ENCODE measurements around the gene HACL1.
"Not testable (repeated sequence)": the region's sequence is repeated elsewhere in the genome, so short reads cannot be mapped to it uniquely, and the experiment has no call there.

The HACL1 gene

DNA sequence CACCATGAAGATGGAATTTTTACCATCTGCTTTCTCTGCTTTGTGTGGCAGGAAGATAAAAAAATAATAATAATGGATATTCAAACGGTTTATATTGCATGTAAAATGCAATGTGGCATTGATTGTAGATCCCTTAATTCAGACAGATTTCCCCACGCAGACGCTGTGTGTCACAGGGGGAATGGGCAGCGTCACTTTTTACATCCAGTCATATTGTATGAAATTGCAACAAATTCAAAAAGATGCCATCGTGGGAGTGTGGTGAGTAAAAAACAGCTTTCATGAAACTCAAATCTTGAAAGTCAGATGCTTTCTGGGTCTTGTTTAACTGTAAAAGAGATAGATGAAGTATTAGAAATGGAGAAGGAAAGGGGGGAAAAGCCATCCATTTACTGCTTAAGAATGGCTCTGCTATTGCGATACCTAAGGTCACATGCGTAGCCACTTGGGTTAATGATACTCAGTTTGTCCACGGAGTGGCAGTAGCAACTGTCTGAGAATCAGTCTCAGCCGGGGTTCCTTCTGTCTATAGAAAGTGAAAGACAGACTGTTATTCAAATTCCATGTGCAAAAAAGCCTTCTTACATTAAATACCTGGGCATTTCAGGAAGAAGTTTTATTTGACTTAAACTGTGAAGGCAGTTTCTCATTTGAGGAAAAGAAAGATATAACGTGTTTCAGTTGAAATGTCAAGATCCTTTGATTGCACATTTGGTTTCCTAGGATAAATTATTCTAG, 28.7 kb upstream of the HACL1 start:
- DNase-seq (ENCODE audit: low read depth) = peak; percentile 86

GRCh38 chr3:15628967-15629366, 27.6 kb upstream of the HACL1 start:
- no peak for DNase-seq (ENCODE audit: low read depth)

DNA sequence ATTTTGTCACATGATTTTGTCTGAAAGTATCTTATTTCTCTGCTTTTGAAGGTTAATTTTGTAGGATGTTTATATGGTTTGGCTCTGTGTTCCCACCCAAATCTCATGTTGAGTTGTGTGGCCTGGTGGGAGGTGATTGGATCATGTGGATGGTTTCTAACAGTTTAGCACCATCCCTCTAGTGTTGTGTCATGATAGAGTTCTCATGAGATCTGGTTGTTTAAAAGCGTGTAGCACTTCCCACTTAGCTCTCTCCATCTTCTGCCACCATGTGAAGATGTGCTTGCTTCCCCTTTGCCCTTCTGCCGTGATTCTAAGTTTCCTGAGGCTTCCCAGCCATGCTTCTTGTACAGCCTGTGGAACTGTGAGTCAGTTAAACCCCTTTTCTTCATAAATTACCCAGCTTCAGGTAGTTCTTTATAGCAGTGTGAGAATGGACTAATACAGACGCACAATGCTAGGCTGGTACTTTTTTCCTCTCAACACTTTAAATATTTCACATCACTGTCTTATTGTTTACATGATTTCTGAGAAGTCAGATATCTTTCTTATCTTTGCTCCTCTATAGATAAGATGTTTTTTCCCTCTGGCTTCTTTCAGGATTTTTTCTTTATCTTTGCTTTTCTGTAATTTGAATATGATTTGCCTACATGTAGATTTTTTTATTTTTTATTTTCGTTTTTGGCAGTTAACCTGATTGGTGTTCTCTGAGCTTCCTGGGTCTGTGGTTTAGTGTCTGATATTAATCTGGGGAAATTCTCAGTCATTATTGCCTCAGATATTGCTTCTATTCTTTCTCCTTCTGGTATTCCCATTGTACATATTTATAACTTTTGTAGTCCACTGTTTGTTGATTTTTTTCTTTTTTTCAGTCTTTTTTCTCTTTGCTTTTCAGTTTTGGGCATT, 22.4 kb upstream of the HACL1 start:
- peak; percentile 85 for DNase-seq (ENCODE audit: low read depth)

- not testable (repeated sequence) for DNase-seq (ENCODE audit: low read depth)
Observed at GRCh38 chr3:15619659-15620464, 18.5 kb upstream of the HACL1 start.

GRCh38 chr3:15616053-15616452, 14.7 kb upstream of the HACL1 start:
- DNase-seq (ENCODE audit: low read depth) = peak; percentile 82

DNA sequence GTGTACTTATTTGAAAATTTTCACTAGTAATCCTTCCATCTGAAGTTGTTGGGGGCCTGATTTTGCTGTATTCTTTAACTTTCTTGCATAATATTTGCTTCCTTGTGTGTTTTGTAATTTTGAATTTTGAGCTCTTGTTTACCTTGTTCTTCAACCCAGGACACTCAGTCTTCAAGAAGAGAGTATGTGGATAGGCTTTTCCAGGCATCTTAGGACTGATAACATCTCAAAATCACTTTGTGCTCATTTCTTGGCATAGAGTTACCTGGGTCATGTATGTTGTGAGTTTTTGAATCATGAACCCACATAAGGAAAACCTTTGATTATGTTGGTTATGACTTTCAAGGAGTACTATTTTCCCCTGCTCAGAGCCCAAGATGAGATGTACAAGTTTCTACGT, 13.6 kb upstream of the HACL1 start:
- DNase-seq (ENCODE audit: low read depth) = no peak

- no peak for DNase-seq (ENCODE audit: low read depth)
Observed at GRCh38 chr3:15612001-15612400, 10.6 kb upstream of the HACL1 start.

GRCh38 chr3:15611018-15611417, 9.6 kb upstream of the HACL1 start:
- DNase-seq (ENCODE audit: low read depth) = no peak

- DNase-seq (ENCODE audit: low read depth) = peak; percentile 98
Observed at GRCh38 chr3:15610082-15610759, 8.9 kb upstream of the HACL1 start.

GRCh38 chr3:15606434-15606891, 5.1 kb upstream of the HACL1 start:
- DNase-seq (ENCODE audit: low read depth) = no peak

- DNase-seq (ENCODE audit: low read depth) = not testable (repeated sequence)
Observed at GRCh38 chr3:15604584-15604983, 3.2 kb upstream of the HACL1 start.

GRCh38 chr3:15602816-15603215, 1.4 kb upstream of the HACL1 start:
- DNase-seq (ENCODE audit: low read depth) = not testable (repeated sequence)

GRCh38 chr3:15602146-15602536, 772 bp upstream of the HACL1 start:
- DNase-seq (ENCODE audit: low read depth) = no peak

DNA sequence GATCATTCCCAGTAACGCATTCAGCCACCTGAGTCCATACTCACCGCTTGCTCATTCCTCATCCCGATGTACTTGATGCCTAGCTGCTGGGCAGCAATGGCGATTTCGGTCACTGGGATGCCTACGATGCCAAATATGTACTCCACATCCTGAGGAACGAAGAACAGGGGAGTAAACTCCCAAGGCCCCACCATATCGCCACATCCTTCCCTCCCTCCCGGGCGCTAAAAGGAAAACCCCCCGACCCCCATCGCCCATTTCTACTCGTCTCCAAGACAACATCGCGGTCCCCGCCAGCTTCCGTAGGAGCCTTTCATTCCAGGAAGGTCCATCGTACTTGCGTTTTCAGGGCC, 347 bp downstream of the HACL1 start:
- DNase-seq (ENCODE audit: low read depth) = no peak

- DNase-seq (ENCODE audit: low read depth) = no peak
Observed at GRCh38 chr3:15595955-15596354, 5.4 kb downstream of the HACL1 start.

DNA sequence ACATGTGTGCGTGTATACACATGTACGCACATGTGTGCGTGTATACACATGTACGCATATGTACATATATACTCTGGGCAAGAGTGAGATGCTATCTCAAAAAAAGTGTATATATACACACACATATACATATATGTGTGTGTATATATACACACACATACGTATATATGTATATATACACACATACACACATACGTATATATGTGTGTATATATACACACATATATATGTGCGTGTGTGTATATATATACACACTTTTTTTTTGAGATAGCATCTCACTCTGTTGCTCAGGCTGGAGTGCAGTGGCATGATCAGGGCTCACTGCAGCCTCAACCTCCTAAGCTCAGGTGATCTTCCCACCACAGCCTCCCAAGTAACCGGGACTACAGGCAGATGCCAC, 8.4 kb downstream of the HACL1 start:
- DNase-seq (ENCODE audit: low read depth) = no peak

DNA sequence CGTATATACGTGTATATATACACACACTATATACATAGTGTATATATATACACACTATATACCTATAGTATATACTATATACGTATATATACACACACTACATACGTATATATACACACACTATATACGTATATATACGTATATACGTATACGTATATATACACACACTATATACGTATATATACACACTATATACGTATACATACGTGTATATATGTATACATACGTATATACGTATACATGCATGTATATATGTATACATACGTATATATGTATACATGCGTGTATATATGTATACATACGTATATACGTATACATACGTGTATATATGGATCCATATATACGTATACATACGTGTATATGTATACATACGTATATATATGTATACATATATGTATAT, 9.4 kb downstream of the HACL1 start:
- DNase-seq (ENCODE audit: low read depth) = no peak

GRCh38 chr3:15591242-15591641, 10.1 kb downstream of the HACL1 start:
- no peak for DNase-seq (ENCODE audit: low read depth)

- DNase-seq (ENCODE audit: low read depth) = no peak
Observed at GRCh38 chr3:15585111-15585845, 16.1 kb downstream of the HACL1 start.

DNA sequence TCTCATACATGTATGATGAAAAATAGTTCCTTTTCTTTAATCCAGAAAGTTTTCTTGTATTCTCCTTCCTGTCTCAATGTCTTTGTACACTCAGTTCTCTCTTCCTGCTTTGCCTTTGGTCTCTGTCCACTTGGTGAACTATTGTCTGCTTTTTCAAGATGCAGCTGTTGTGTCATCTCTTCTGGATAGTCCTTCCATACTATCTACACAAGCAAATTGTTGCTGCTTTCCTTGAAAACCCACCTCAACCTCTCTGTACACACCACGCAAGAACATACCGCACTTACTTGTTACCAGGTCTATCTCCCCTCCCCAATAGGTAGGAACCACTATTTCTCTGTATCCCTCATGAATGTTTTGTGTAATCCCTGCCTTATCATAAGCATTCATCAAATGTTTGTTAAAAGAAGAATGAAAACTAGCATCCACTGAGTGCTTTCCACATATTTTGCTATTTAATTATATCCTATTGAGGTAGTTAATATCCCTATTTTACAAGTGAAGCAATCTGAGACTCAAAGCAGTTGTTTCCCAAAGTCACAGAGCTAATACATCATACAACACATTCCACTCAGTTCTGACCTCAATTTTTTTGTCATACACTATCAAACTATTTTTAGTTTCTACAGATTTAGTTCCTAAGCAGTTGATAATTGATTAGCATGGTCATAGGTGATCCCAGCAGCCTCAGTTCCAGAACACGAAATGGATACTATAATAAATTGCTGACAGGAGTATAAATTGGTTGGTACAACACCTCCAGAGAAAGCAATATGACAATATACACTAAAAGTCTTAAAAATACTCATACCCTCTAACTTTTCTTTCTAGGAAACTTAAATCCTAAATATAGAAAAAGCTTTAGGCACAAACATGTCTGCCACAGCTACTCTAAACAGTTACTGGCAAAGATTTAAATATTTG, 19.6 kb downstream of the HACL1 start:
- DNase-seq (ENCODE audit: low read depth) = peak; percentile 20
